ENCODE results near the gene ROMO1.
"Not testable (repeated sequence)": the region's sequence is repeated elsewhere in the genome, so short reads cannot be mapped to it uniquely, and the experiment has no call there.

The ROMO1 gene

GRCh38 chr20:35710039-35710438 lies 10.8 kb downstream of the ROMO1 start:
- DNase-seq, result no peak

GRCh38 chr20:35710884-35711587 lies 11.8 kb downstream of the ROMO1 start:
- DNase-seq, result no peak

GRCh38 chr20:35711588-35712209 lies 12.5 kb downstream of the ROMO1 start:
- DNase-seq, result no peak

- not testable (repeated sequence) for DNase-seq
Observed at GRCh38 chr20:35713120-35713519, 13.9 kb downstream of the ROMO1 start.

GRCh38 chr20:35714127-35714526 lies 14.9 kb downstream of the ROMO1 start:
- DNase-seq, result no peak

GRCh38 chr20:35715652-35716051 lies 16.4 kb downstream of the ROMO1 start:
- no peak for DNase-seq

- no peak for DNase-seq
Observed at GRCh38 chr20:35716330-35716729, 17.1 kb downstream of the ROMO1 start.

- not testable (repeated sequence) for DNase-seq
Observed at GRCh38 chr20:35718321-35718720, 19.1 kb downstream of the ROMO1 start.

- no peak for DNase-seq
Observed at GRCh38 chr20:35718972-35719635, 19.9 kb downstream of the ROMO1 start.

GRCh38 chr20:35719717-35720116 lies 20.5 kb downstream of the ROMO1 start:
- DNase-seq, result no peak

- DNase-seq, result no peak
Observed at GRCh38 chr20:35720165-35721123, 21.2 kb downstream of the ROMO1 start.

- no peak for DNase-seq
Observed at GRCh38 chr20:35721219-35721618, 22.0 kb downstream of the ROMO1 start.

GRCh38 chr20:35721621-35722020 lies 22.4 kb downstream of the ROMO1 start:
- DNase-seq, result no peak

GRCh38 chr20:35723275-35723639 lies 24.1 kb downstream of the ROMO1 start:
- not testable (repeated sequence) for DNase-seq

- DNase-seq, result not testable (repeated sequence)
Observed at GRCh38 chr20:35723652-35724320, 24.6 kb downstream of the ROMO1 start.

GRCh38 chr20:35724321-35725230 lies 25.4 kb downstream of the ROMO1 start:
- no peak for DNase-seq

GRCh38 chr20:35726842-35727711 lies 27.9 kb downstream of the ROMO1 start:
- DNase-seq, result no peak

- no peak for DNase-seq
Observed at GRCh38 chr20:35729283-35729807, 30.1 kb downstream of the ROMO1 start.

Measured in anterior cingulate cortex (tissue), 58 donors.